Measurements from ENCODE around the gene ZNF778.
"Not testable (repeated sequence)": the region's sequence is repeated elsewhere in the genome, so short reads cannot be mapped to it uniquely, and the experiment has no call there.

The ZNF778 gene

DNA sequence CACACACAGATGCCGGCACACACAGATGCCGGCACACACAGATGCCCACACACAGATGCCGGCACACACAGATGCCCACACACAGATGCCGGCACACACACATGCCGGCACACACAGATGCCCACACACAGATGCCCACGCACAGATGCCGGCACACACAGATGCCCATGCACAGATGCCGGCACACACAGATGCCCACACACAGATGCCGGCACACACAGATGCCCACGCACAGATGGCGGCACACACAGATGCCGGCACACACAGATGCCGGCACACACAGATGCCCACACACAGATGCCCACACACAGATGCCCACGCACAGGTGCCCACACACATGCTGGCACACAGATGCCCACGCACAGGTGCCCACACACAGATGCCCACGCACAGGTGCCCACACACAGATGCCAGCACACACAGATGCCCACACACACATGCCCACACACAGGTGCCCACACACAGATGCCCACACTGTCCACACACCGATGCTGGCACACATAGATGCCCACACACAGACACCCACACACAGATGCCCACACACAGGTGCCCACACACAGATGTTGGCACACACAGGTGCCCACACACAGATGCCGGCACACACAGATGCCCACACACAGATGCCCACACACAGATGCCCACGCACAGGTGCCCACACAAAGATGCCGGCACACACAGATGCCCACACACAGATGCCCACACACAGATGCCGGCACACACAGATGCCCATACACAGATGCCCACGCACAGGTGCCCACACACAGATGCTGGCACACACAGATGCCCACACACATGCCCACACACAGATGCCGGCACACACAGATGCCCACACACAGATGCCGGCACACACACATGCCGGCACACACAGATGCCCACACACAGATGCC is 28.8 kb upstream of the ZNF778 start:
- not testable (repeated sequence) for H3K9me3 Mint-ChIP-seq (ENCODE audit: low read depth)

DNA sequence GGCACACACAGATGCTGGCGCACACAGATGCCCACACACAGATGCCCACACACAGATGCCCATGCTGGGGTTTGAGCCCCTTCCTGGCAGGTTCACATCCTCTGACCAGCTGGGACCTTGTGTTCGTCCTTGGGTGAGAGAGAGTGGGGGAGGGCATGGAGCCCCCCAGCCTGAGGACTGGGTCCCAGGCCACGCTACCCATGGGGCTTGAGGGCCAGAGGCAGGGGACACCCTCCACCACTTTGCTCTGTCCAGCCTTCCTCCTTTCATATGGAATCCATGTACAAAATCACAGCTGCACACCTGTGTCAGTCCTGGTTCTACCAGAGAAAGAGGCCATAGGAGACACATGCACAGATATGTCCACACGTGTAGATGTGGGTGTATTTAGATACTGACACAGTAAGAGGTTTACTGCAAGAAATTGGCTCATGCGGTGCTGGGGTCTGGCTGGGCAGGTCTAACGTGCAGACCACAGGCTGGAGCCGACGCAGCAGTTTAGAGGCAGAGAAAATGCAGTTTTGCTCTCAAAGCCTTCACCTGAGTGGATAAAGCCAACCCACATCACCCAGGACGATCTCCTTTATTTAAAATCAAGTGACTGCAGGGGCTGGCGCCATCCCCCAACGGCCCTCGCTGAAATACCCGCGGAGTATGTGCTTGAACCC is 28.0 kb upstream of the ZNF778 start:
- H3K4me1 Mint-ChIP-seq (ENCODE audit: low read depth): peaks cover 2% of the 10 kb centered on the region
- no peak overlapping the region for H3K27ac Mint-ChIP-seq
- H3K9me3 Mint-ChIP-seq (ENCODE audit: low read depth): no peaks in the 10 kb centered on the region
- H3K27me3 Mint-ChIP-seq: no peaks in the 10 kb centered on the region
- H3K36me3 Mint-ChIP-seq: no peaks in the 10 kb centered on the region
- H3K4me3 Mint-ChIP-seq: no peak overlapping the region

More for the DNA sequence above, 28.8 kb upstream of the ZNF778 start:
- not testable (repeated sequence) for H3K4me1 Mint-ChIP-seq (ENCODE audit: low read depth); H3K4me3 Mint-ChIP-seq; H3K27me3 Mint-ChIP-seq; H3K36me3 Mint-ChIP-seq; H3K27ac Mint-ChIP-seq

DNA sequence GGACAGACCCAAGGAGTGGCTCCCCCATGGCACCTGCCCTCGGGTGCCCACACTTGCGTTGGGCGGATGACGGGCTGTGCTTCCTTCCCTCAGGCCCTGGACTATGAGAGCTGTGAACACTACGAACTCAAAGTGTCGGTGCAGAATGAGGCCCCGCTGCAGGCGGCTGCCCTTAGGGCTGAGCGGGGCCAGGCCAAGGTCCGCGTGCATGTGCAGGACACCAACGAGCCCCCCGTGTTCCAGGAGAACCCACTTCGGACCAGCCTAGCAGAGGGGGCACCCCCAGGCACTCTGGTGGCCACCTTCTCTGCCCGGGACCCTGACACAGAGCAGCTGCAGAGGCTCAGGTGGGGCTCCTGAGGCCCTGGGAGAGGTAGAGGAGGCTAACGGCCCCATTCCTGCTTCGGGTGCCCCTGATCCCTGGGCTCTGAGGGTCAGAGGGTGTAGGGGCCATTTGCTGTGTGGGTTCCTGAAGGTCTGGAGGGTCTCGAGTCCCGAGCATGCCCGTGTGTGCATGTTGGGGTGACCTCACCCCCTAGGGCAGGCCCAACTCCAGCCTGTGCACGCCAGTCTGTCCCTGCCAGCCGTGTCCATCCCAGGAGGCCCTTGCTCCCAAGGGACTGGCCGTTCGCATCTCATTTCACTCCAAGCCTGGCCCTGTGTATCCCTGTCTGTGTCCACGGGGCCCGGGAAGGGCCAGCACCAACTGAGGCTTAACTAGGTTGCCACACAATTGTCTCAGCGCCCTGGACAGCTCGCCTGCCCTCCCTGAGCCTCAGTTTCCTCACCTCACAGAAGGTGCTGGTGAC is 27.1 kb upstream of the ZNF778 start:
- Mint-ChIP-seq H3K27ac (no peak overlapping the region), H3K4me1 (ENCODE audit: low read depth) (peaks cover 2% of the 10 kb centered on the region), H3K4me3 (peak overlapping the region; percentile 32), H3K9me3 (ENCODE audit: low read depth) (no peaks in the 10 kb centered on the region), H3K27me3 (no peaks in the 10 kb centered on the region), H3K36me3 (no peaks in the 10 kb centered on the region)

DNA sequence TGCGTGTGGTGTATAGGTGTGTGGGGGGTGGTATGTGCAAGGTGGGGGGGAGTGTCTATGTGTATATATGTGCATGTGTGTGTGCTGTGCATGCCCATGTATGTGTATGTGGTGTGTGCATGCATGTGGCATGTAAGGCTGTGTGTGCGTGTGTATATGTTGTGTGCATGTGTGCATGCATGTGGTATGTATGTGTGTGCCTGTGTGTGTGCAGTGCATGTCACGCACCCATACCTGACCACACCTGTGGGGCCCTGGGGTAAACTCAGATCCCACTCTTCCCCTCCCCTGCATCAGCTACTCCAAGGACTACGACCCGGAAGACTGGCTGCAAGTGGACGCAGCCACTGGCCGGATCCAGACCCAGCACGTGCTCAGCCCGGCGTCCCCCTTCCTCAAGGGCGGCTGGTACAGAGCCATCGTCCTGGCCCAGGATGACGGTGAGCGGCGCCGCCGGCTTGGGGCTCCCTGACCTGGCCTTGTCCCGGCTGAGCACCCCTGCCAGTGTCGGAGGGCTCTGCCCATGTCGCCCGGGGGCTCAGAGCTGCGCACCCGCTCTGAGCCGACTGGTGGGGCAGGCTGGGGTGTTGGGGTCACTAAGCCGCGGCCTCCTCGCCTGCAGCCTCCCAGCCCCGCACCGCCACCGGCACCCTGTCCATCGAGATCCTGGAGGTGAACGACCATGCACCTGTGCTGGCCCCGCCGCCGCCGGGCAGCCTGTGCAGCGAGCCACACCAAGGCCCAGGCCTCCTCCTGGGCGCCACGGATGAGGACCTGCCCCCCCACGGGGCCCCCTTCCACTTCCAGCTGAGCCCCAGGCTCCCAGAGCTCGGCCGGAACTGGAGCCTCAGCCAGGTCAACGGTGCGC is 26.2 kb upstream of the ZNF778 start:
- H3K4me1 Mint-ChIP-seq (ENCODE audit: low read depth): peaks cover 2% of the 10 kb centered on the region
- peak overlapping the region; percentile 66 for H3K4me3 Mint-ChIP-seq
- H3K36me3 Mint-ChIP-seq: no peaks in the 10 kb centered on the region
- H3K9me3 Mint-ChIP-seq (ENCODE audit: low read depth): no peaks in the 10 kb centered on the region
- H3K27me3 Mint-ChIP-seq: no peaks in the 10 kb centered on the region
- H3K27ac Mint-ChIP-seq: no peak overlapping the region

DNA sequence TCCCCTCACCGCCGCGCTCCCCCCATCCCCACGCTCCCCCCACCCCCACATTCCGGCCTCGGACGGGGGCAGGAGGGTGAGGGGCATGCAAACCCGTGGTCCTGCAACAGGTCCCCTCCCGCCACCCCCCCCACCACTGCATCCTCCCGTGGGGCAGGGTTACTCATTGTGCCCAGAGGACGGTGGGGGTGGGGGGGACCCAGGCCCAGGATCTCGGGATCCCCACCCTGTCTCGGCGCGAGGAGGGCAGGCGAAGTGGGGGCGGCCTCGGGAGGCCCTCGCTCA is 25.7 kb upstream of the ZNF778 start:
- Mint-ChIP-seq H3K36me3 (no peaks in the 10 kb centered on the region), H3K27me3 (no peaks in the 10 kb centered on the region), H3K9me3 (ENCODE audit: low read depth) (no peaks in the 10 kb centered on the region), H3K4me1 (ENCODE audit: low read depth) (peaks cover 2% of the 10 kb centered on the region), H3K4me3 (no peak overlapping the region), H3K27ac (no peak overlapping the region)

DNA sequence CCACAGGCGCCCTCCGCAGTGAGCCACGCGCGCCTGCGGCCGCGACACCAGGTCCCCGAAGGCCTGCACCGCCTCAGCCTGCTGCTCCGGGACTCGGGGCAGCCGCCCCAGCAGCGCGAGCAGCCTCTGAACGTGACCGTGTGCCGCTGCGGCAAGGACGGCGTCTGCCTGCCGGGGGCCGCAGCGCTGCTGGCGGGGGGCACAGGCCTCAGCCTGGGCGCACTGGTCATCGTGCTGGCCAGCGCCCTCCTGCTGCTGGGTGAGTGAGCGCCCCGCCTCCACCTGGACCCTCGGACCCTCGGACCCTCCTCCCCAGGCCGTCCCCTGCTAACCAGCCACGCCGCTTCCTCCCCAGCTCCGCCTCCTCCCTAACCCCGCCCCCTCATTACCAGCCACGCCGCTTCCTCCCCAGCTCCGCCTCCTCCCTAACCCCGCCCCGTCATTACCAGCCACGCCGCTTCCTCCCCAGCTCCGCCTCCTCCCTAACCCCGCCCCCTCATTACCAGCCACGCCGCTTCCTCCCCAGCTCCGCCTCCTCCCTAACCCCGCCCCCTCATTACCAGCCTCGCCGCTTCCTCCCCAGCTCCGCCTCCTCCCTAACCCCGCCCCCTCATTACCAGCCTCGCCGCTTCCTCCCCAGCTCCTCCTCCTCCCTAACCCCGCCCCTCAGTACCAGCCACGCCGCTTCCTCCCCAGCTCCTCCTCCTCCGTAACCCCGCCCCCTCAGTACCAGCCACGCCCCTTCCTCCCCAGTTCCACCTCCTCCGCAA is 25.1 kb upstream of the ZNF778 start:
- not testable (repeated sequence) for H3K4me3 Mint-ChIP-seq

DNA sequence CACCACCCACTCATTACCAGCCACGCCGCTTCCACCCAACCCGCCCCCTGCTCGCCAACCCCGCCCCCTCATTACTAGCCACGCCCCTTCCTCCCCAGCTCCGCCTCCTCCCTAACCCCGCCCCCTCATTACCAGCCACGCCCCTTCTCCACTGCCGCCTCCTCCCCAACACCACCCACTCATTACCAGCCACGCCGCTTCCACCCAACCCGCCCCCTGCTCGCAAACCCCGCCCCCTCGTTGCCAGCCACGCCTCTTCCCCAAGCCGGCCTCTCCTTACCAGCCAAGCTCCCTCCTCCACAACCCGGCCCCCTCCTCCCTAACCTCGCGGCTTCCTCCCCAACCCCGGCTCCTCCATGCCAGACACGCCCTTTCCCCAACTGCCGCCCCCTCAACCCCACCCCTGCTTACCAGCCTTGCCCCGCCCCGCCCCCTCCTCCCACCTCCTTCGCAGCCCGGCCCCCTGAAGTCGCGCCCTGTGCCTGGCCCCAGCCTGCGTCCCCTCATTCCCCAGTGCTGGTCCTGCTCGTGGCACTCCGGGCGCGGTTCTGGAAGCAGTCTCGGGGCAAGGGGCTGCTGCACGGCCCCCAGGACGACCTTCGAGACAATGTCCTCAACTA is 24.4 kb upstream of the ZNF778 start:
- Mint-ChIP-seq H3K36me3 (no peaks in the 10 kb centered on the region), H3K4me1 (ENCODE audit: low read depth) (peaks cover 2% of the 10 kb centered on the region), H3K27ac (no peak overlapping the region), H3K4me3 (no peak overlapping the region), H3K27me3 (no peaks in the 10 kb centered on the region), H3K9me3 (ENCODE audit: low read depth) (no peaks in the 10 kb centered on the region)

More for the DNA sequence above, 25.1 kb upstream of the ZNF778 start:
- not testable (repeated sequence) for H3K27me3 Mint-ChIP-seq; H3K9me3 Mint-ChIP-seq (ENCODE audit: low read depth); H3K27ac Mint-ChIP-seq; H3K4me1 Mint-ChIP-seq (ENCODE audit: low read depth); H3K36me3 Mint-ChIP-seq

DNA sequence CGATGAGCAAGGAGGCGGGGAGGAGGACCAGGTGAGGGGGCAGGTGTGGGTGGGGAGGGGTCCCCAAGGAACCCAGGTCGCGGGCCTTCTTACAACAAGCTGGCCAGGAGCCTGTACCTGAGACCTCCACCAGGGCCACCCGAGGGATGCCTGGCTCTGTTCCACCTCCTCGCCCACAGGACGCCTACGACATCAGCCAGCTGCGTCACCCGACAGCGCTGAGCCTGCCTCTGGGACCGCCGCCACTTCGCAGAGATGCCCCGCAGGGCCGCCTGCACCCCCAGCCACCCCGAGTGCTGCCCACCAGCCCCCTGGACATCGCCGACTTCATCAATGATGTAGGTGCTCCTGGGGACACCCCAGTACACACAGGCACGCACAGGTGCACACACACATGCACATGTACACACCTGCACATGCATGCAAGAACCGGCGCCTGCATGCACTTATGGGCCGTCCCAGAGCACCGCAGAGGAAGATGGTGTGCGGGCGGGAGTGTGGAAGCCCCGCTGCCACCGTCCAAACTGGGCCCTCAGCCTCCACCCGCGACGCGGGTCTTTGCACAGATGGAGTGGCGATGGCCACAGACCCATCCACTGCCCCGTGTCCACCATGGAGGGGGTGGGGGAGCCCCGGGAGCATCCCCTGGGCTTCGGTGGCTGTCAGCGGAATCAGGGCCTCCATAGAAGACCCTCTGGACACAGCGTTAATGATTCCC is 23.8 kb upstream of the ZNF778 start:
- Mint-ChIP-seq H3K4me1 (ENCODE audit: low read depth) (peaks cover 2% of the 10 kb centered on the region), H3K36me3 (no peaks in the 10 kb centered on the region), H3K4me3 (no peak overlapping the region), H3K27ac (no peak overlapping the region), H3K27me3 (no peaks in the 10 kb centered on the region), H3K9me3 (ENCODE audit: low read depth) (no peaks in the 10 kb centered on the region)

DNA sequence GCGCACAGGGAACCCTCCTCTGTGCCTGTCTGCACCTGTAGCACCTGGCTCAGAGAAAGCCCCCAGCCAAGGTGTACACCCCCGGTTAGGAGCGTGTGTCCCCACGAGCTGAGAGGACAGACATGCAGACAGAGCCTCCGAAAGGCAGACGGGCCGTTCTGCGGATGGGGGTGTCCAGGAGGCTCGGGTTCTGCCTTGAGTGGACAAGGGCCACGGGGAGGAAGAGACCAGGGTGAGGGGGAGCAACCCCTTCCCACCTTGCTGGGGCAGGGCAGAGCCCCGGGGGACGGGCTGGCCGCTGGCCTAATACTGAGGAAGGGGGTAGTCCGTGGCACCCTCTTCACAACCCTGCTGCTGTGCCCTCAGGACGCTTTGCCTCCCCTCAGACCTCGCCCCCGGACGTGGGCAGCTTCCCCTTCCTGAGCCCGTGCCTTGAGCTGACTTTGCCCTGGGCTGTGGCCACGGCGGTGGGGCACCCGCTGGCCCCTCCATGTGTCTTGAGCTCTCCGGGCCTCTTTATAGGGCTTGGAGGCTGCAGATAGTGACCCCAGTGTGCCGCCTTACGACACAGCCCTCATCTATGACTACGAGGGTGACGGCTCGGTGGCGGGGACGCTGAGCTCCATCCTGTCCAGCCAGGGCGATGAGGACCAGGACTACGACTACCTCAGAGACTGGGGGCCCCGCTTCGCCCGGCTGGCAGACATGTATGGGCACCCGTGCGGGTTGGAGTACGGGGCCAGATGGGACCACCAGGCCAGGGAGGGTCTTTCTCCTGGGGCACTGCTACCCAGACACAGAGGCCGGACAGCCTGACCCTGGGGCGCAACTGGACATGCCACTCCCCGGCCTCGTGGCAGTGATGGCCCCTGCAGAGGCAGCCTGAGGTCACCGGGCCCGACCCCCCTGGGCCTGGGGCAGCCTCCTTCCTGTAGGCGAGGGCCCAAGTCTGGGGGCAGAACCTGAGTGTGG is 22.9 kb upstream of the ZNF778 start:
- no peak overlapping the region for H3K4me3 Mint-ChIP-seq
- no peaks in the 10 kb centered on the region for H3K9me3 Mint-ChIP-seq (ENCODE audit: low read depth)
- H3K36me3 Mint-ChIP-seq: no peaks in the 10 kb centered on the region
- H3K27me3 Mint-ChIP-seq: no peaks in the 10 kb centered on the region
- peaks cover 2% of the 10 kb centered on the region for H3K4me1 Mint-ChIP-seq (ENCODE audit: low read depth)
- no peak overlapping the region for H3K27ac Mint-ChIP-seq

DNA sequence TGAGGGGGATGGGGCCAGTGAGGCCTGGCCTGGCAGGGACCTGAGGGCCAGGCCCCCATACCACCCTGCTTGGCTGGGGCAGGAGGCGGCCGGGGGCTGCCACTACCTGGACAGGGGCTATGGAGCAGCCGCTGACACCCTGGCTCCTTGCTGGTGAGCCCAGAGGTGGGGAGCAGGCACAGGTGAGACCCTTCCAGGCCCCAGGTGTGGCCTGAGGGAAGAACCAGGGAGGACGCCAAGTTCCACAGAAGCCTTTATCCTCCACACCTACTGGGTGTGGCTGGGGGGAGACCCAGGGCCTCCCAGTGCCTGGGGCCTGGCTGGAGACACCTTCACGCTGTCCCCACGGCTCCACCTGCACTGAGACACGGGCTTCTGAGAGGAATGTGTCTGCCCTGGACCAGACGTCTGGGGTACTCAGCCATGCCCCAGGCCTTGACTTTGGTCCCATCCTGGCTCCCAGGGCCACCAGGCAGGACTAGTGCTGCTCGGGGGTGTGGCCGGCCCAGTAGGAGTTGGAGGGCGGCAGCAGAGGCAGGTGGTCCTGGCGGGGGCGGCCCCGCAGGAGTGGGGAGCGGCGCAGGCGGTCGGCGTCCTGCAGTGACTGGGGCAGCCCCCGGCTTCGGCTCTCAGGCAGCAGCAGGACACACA is 21.9 kb upstream of the ZNF778 start:
- H3K36me3 Mint-ChIP-seq: no peaks in the 10 kb centered on the region
- H3K4me3 Mint-ChIP-seq: no peak overlapping the region
- H3K9me3 Mint-ChIP-seq (ENCODE audit: low read depth): no peaks in the 10 kb centered on the region
- H3K27me3 Mint-ChIP-seq: no peaks in the 10 kb centered on the region
- peaks cover 8% of the 10 kb centered on the region for H3K4me1 Mint-ChIP-seq (ENCODE audit: low read depth)
- no peak overlapping the region for H3K27ac Mint-ChIP-seq

DNA sequence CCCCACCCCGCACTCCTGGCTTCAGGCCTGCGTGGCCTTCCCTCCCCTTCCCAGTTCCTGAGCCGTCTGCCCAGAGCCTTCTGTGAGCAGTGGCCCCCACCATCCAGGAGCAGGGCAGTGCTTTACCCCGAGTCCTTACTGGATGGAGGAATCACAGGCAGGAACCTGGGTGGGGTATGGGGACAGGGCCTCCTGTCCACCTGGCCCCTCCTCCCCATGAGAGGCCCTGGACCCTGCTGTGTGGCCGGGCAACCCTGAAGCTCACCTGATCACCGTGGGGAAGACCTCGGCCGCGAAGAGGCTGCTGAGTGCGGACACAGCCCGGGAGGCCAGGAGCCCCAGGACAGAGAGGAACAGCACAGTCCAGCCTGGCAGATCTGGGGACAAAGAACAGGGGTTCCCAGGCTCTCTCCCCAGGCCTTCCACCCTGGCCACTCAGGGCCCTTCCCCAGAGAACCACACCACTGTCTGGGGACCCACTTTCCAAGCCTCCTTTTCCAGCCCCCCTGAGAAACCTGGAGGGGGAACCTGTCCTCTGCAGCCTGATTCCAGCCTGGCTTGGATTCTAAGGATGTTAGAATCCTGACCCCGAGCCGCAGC is 20.4 kb upstream of the ZNF778 start:
- peaks cover 8% of the 10 kb centered on the region for H3K4me1 Mint-ChIP-seq (ENCODE audit: low read depth)
- no peak overlapping the region for H3K27ac Mint-ChIP-seq
- no peak overlapping the region for H3K4me3 Mint-ChIP-seq
- H3K27me3 Mint-ChIP-seq: no peaks in the 10 kb centered on the region
- no peaks in the 10 kb centered on the region for H3K9me3 Mint-ChIP-seq (ENCODE audit: low read depth)
- H3K36me3 Mint-ChIP-seq: no peaks in the 10 kb centered on the region

All from activated naive CD8-positive, alpha-beta T cell (primary cell).